Cardiac fibroblast (primary cell): ENCODE data around the gene MOG.

ENCODE experiments used
- DNase-seq, 2 donors: peaks; one replicate each; pipeline versions ENCODE4 v3.0.0 to v3.0.0-alpha.2; 2010; ENCODE audit warnings: low read depth in 2 of 2
- H3K4me3 ChIP-seq, 2 donors: replicated peaks in 1 of 2; 1 replicate in 1 of 2; 2 replicates in 1 of 2; pipeline ENCODE4 v1.5.1; 2011; ENCODE audit warnings: low read depth in 2 of 2, low read length in 2 of 2, mild to moderate bottlenecking in 2 of 2, moderate library complexity in 1 of 2
- CTCF ChIP-seq: IDR thresholded peaks from one replicate; pipeline ENCODE4 v1.5.1; 2011; ENCODE audit warnings: low read depth, mild to moderate bottlenecking, low read length, inconsistent platforms

The MOG gene

GRCh38 chr6:29656798-29657197, at the start of gene MOG:
Gene MOG (plus strand): TSS chr6:29657092. CDS start chr6:29657210, 118 bp downstream.
- TF ChIP-seq CTCF = no peak
- DNase-seq = no peak
- no peak within 1 kb of the TSS for H3K4me3 ChIP-seq

- TF ChIP-seq CTCF = no peak
Observed at GRCh38 chr6:29608131-29608530, 48.8 kb upstream of the MOG start.

GRCh38 chr6:29610540-29610939, 46.4 kb upstream of the MOG start:
- DNase-seq = no peak
- H3K4me3 ChIP-seq = no peak overlapping the region
- TF ChIP-seq CTCF = no peak

More at GRCh38 chr6:29608131-29608530, 48.8 kb upstream of the MOG start:
- no peak overlapping the region for H3K4me3 ChIP-seq
- DNase-seq = no peak

- H3K4me3 ChIP-seq = no peak overlapping the region
- DNase-seq = no peak
- TF ChIP-seq CTCF = no peak
Observed at GRCh38 chr6:29611426-29611825, 45.5 kb upstream of the MOG start.

GRCh38 chr6:29617782-29618554, 38.9 kb upstream of the MOG start:
- no peak overlapping the region for H3K4me3 ChIP-seq
- no peak for DNase-seq
- peak; percentile 21 for TF ChIP-seq CTCF

- no peak for TF ChIP-seq CTCF
- no peak for DNase-seq
- no peak overlapping the region for H3K4me3 ChIP-seq
Observed at GRCh38 chr6:29619578-29620160, 37.2 kb upstream of the MOG start.

GRCh38 chr6:29620630-29621029, 36.3 kb upstream of the MOG start:
- no peak for TF ChIP-seq CTCF
- no peak overlapping the region for H3K4me3 ChIP-seq

More at GRCh38 chr6:29620630-29621029, 36.3 kb upstream of the MOG start:
- DNase-seq = no peak
